ENCODE data around the gene AP3D1. TPM values are rescaled to one million over a fixed set of nuclear protein-coding genes. Genes with fewer than 3 reads are reported as not detected.
A peak's percentile ranks its signal among the peaks of the same experiment; 100 is the strongest.

AP3D1 gene
- polyA plus RNA-seq, 1 donor, result 103 TPM

DNA sequence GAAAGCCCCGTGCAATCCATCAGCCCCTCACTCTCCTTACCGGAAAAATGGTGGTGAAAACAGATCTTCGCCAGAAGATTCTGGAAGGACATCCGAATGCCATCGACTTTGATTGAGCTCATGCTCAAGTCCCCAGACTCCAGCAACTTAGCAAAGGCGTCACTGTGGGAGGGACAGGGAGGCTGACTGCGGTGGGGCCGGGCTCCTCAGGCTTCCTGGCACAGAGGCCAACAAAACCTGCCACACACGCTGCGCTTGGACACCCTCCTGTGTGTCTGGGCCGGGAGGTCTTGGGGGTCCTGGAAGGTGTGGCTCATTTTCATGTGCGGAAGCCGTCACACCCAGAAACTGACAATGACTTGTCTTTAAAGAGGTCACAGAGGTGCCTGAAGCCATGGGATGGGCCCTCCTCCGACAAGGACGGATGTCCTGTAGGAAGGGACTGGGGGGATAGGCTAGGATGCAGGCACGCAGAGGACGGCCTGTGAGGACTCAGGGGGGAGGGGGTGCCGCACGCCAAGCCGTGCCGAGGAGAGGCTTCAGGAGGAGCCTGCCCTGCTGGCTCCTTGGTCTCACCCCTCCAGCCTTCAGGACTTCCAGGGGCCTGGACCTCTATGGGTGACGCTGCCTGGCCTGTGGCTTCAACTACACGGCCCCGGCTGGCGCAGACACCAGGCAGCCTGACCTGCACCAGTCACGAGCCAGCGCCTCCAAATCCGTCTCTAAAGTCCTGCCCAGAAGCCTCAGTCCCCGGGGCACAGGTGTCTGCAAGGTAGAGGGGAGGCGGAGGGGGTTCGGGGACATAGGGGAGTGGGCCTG is 42.1 kb downstream of the AP3D1 start:
- H3K4me3 ChIP-seq (ENCODE audit: low read length), result no peak overlapping the region
- WGBS (ENCODE audit: insufficient coverage, low lambda C conversion rate), result no CpG with 5 or more reads among the region's 31 CpGs
- no peaks in the 10 kb centered on the region for H3K27me3 ChIP-seq (ENCODE audit: control insufficient read depth, insufficient read depth, low read length)
- H3K36me3 ChIP-seq (ENCODE audit: control insufficient read depth, insufficient read depth, low read length), result peaks cover 94% of the 10 kb centered on the region
- H3K9me3 ChIP-seq (ENCODE audit: control insufficient read depth, low read depth, low read length), result peaks cover 10% of the 10 kb centered on the region
- H3K4me1 ChIP-seq (ENCODE audit: control insufficient read depth, insufficient read depth, low read length), result no peaks in the 10 kb centered on the region
- H3K27ac ChIP-seq (ENCODE audit: low read length), result no peak overlapping the region
- no peak for DNase-seq

GRCh38 chr19:2108251-2109016 is 42.9 kb downstream of the AP3D1 start:
- H3K9me3 ChIP-seq (ENCODE audit: control insufficient read depth, low read depth, low read length), result peaks cover 13% of the 10 kb centered on the region
- peaks cover 89% of the 10 kb centered on the region for H3K36me3 ChIP-seq (ENCODE audit: control insufficient read depth, insufficient read depth, low read length)
- H3K27me3 ChIP-seq (ENCODE audit: control insufficient read depth, insufficient read depth, low read length), result no peaks in the 10 kb centered on the region
- DNase-seq, result no peak
- H3K27ac ChIP-seq (ENCODE audit: low read length), result no peak overlapping the region
- H3K4me3 ChIP-seq (ENCODE audit: low read length), result no peak overlapping the region
- no CpG with 5 or more reads among the region's 23 CpGs for WGBS (ENCODE audit: insufficient coverage, low lambda C conversion rate)
- H3K4me1 ChIP-seq (ENCODE audit: control insufficient read depth, insufficient read depth, low read length), result no peaks in the 10 kb centered on the region

DNA sequence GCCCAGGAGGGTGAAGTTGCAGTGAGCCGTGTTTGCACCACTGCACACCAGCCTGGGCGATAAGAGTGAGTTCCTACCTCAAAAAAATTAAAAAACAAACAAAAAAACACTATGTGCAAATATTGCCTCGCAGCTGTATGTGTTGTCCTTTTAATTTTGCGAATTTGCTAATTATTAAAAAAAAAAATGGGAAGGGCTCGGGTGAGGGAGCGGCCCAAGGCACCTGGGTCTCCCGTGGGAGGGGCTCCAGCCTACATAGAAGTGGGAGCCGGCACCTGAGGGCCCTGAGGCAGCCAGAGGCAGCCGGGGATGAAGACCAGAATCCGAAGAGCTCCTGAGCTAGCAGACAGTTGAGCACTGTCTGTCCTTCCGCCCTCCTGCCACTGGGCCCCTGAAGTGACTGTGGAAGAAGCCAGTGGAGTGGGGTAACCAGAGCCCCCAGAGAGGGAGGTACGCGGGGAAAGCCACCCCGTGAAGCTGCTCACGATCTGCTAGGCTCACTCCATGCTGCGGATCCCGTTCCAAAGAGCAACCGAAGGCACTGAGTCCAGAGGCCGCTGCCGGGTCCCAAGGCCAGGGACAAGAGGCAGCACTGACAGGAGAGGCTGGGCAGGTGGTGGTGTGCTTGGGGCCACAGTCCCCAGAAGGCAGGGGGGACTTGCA is 48.2 kb downstream of the AP3D1 start:
- WGBS (ENCODE audit: insufficient coverage, low lambda C conversion rate), result no CpG with 5 or more reads among the region's 20 CpGs
- Histone ChIP-seq H3K4me3 (ENCODE audit: low read length) (no peak overlapping the region), H3K4me1 (ENCODE audit: control insufficient read depth, insufficient read depth, low read length) (no peaks in the 10 kb centered on the region), H3K36me3 (ENCODE audit: control insufficient read depth, insufficient read depth, low read length) (peaks cover 70% of the 10 kb centered on the region), H3K9me3 (ENCODE audit: control insufficient read depth, low read depth, low read length) (peaks cover 15% of the 10 kb centered on the region), H3K27ac (ENCODE audit: low read length) (no peak overlapping the region), H3K27me3 (ENCODE audit: control insufficient read depth, insufficient read depth, low read length) (no peaks in the 10 kb centered on the region)
- no peak for DNase-seq

DNA sequence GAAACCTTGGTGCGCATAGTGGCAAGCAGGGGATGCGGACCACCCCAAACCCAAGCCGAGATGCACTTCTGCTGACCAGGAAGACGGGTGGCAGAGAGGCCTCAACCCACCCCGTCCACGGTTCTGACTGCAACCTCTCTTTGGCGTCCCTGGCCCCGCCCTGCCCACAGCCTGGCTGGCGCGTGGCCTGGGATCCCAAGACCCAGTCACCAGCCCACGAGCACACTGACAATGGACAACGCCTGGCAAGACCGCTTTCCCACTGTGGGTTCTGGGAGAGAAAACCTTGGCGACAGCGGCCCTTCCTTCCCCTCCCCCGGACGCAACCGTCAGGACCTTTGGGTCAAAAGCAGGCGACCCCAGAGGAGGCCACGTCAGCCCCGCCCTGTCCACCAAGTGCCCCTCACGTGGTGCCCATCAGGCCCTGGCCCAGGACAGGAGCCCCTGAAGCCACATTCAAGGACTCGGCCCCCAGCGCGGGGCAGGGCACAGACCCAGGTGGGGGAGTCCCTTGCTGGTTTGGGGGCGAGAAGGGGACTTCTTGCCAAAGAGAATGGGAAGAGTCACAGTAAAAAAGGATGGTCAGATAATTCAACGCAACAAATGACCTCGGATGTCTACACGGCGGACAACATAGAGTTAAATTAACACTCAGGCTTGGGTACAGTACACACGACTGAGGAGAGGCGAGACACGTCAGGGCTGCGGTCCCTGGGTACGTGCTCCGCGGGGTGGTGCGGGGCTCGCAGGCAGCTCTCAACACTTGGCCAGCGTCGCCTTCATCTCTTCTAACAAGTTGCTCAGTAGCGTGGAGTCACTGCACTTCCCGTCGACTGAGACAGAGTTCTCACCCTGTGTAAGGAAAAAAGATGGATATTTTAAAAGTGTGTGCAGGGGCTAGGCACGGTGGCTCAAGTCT is 49.7 kb downstream of the AP3D1 start:
- Histone ChIP-seq H3K4me1 (ENCODE audit: control insufficient read depth, insufficient read depth, low read length) (peaks cover 12% of the 10 kb centered on the region), H3K9me3 (ENCODE audit: control insufficient read depth, low read depth, low read length) (peaks cover 15% of the 10 kb centered on the region), H3K27ac (ENCODE audit: low read length) (no peak overlapping the region), H3K4me3 (ENCODE audit: low read length) (no peak overlapping the region), H3K36me3 (ENCODE audit: control insufficient read depth, insufficient read depth, low read length) (peaks cover 59% of the 10 kb centered on the region), H3K27me3 (ENCODE audit: control insufficient read depth, insufficient read depth, low read length) (no peaks in the 10 kb centered on the region)
- WGBS (ENCODE audit: insufficient coverage, low lambda C conversion rate), result 100% methylated on average over 1 of the region's 45 CpGs
- no peak for DNase-seq

DNA sequence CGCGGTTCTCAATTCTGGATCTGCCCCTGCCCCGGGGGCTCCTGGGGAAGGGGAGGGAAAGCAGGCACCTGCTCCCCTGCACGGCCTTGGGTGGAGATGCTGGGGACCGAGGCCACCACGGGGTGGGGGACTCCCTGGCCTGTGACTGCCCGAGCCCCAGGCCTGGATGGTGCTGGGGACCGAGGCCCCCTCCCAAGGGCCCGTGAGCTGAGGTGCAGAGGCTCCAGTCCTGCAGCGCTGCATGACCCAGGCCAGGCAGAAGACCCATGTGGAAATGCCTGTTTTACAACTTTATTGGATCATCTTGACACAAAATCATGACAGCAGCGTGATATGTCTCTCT is 50.7 kb downstream of the AP3D1 start:
- Histone ChIP-seq H3K4me3 (ENCODE audit: low read length) (no peak overlapping the region), H3K36me3 (ENCODE audit: control insufficient read depth, insufficient read depth, low read length) (peaks cover 49% of the 10 kb centered on the region), H3K27me3 (ENCODE audit: control insufficient read depth, insufficient read depth, low read length) (no peaks in the 10 kb centered on the region), H3K4me1 (ENCODE audit: control insufficient read depth, insufficient read depth, low read length) (peaks cover 12% of the 10 kb centered on the region), H3K9me3 (ENCODE audit: control insufficient read depth, low read depth, low read length) (peaks cover 8% of the 10 kb centered on the region), H3K27ac (ENCODE audit: low read length) (no peak overlapping the region)
- 100% methylated on average over 1 of the region's 11 CpGs for WGBS (ENCODE audit: insufficient coverage, low lambda C conversion rate)
- DNase-seq, result no peak

- H3K27me3 ChIP-seq (ENCODE audit: control insufficient read depth, insufficient read depth, low read length), result no peaks in the 10 kb centered on the region
- peaks cover 17% of the 10 kb centered on the region for H3K4me1 ChIP-seq (ENCODE audit: control insufficient read depth, insufficient read depth, low read length)
- H3K36me3 ChIP-seq (ENCODE audit: control insufficient read depth, insufficient read depth, low read length), result peaks cover 43% of the 10 kb centered on the region
- H3K27ac ChIP-seq (ENCODE audit: low read length), result no peak overlapping the region
- no peak for DNase-seq
- no CpG with 5 or more reads among the region's 39 CpGs for WGBS (ENCODE audit: insufficient coverage, low lambda C conversion rate)
- no peak overlapping the region for H3K4me3 ChIP-seq (ENCODE audit: low read length)
- peaks cover 9% of the 10 kb centered on the region for H3K9me3 ChIP-seq (ENCODE audit: control insufficient read depth, low read depth, low read length)
Measured at GRCh38 chr19:2099937-2100718, 51.2 kb downstream of the AP3D1 start.

DNA sequence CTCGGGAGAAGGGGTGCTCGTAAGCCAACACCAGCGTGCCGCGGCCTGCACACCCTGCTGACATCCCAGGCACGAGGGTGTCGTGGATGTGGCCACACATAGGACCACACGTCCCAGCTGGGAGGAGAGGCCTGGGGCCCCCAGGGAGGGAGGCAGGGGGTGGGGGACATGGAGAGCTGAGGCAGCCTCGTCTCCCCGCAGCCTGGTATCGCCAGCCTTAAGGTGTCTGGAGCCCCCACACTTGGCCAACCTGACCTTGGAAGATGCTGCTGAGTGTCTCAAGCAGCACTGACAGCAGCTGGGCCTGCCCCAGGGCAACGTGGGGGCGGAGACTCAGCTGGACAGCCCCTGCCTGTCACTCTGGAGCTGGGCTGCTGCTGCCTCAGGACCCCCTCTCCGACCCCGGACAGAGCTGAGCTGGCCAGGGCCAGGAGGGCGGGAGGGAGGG is 52.3 kb downstream of the AP3D1 start:
- Histone ChIP-seq H3K36me3 (ENCODE audit: control insufficient read depth, insufficient read depth, low read length) (peaks cover 35% of the 10 kb centered on the region), H3K9me3 (ENCODE audit: control insufficient read depth, low read depth, low read length) (peaks cover 7% of the 10 kb centered on the region), H3K4me1 (ENCODE audit: control insufficient read depth, insufficient read depth, low read length) (peaks cover 21% of the 10 kb centered on the region), H3K27ac (ENCODE audit: low read length) (no peak overlapping the region), H3K27me3 (ENCODE audit: control insufficient read depth, insufficient read depth, low read length) (no peaks in the 10 kb centered on the region), H3K4me3 (ENCODE audit: low read length) (no peak overlapping the region)
- WGBS (ENCODE audit: insufficient coverage, low lambda C conversion rate), result no CpG with 5 or more reads among the region's 16 CpGs
- DNase-seq, result no peak

- H3K9me3 ChIP-seq (ENCODE audit: control insufficient read depth, low read depth, low read length), result peaks cover 6% of the 10 kb centered on the region
- no CpG with 5 or more reads among the region's 23 CpGs for WGBS (ENCODE audit: insufficient coverage, low lambda C conversion rate)
- H3K36me3 ChIP-seq (ENCODE audit: control insufficient read depth, insufficient read depth, low read length), result peaks cover 28% of the 10 kb centered on the region
- no peak overlapping the region for H3K4me3 ChIP-seq (ENCODE audit: low read length)
- DNase-seq, result no peak
- H3K27me3 ChIP-seq (ENCODE audit: control insufficient read depth, insufficient read depth, low read length), result no peaks in the 10 kb centered on the region
- peaks cover 21% of the 10 kb centered on the region for H3K4me1 ChIP-seq (ENCODE audit: control insufficient read depth, insufficient read depth, low read length)
- H3K27ac ChIP-seq (ENCODE audit: low read length), result no peak overlapping the region
Measured at GRCh38 chr19:2097886-2098327, 53.5 kb downstream of the AP3D1 start.

GRCh38 chr19:2097203-2097885 is 54.0 kb downstream of the AP3D1 start:
- Histone ChIP-seq H3K4me1 (ENCODE audit: control insufficient read depth, insufficient read depth, low read length) (peaks cover 21% of the 10 kb centered on the region), H3K4me3 (ENCODE audit: low read length) (peak overlapping the region; percentile 59)
- no CpG with 5 or more reads among the region's 30 CpGs for WGBS (ENCODE audit: insufficient coverage, low lambda C conversion rate)

More at GRCh38 chr19:2097203-2097885, 54.0 kb downstream of the AP3D1 start:
- peaks cover 6% of the 10 kb centered on the region for H3K9me3 ChIP-seq (ENCODE audit: control insufficient read depth, low read depth, low read length)
- peak in 1 of 2 donors; percentile 27 for DNase-seq
- H3K36me3 ChIP-seq (ENCODE audit: control insufficient read depth, insufficient read depth, low read length), result peaks cover 28% of the 10 kb centered on the region
- peak overlapping the region; percentile 41 for H3K27ac ChIP-seq (ENCODE audit: low read length)
- H3K27me3 ChIP-seq (ENCODE audit: control insufficient read depth, insufficient read depth, low read length), result no peaks in the 10 kb centered on the region
